Liver (tissue), 9 donors: ENCODE data around the gene NFE2L1. TPM values are rescaled to one million over a fixed set of nuclear protein-coding genes. Genes with fewer than 3 reads are reported as not detected.
"Not testable (repeated sequence)": the region's sequence is repeated elsewhere in the genome, so short reads cannot be mapped to it uniquely, and the experiment has no call there.

Experiments
- DNase-seq: peaks from one replicate; pipeline ENCODE4 v3.0.0-alpha.2; 2017; ENCODE audit warnings: low spot score
- H3K27ac ChIP-seq, 2 donors: one replicate each; pipeline ENCODE4 v1.7.0; 2013; ENCODE audit warnings: inconsistent platforms in 2 of 2, low read length in 2 of 2, control low read depth in 1 of 2, low read depth in 1 of 2, mild to moderate bottlenecking in 1 of 2
- H3K27me3 ChIP-seq, 4 donors: one replicate each; pipeline versions ENCODE4 v1.6.1 to v1.7.0; 2013; ENCODE audit warnings: low read length in 3 of 4, inconsistent platforms in 1 of 4, mild to moderate bottlenecking in 1 of 4, moderate library complexity in 1 of 4; ENCODE audit not compliant: control insufficient read depth in 4 of 4, insufficient read depth in 4 of 4
- H3K36me3 ChIP-seq, 4 donors: one replicate each; pipeline versions ENCODE4 v1.6.1 to v1.7.0; 2013; ENCODE audit warnings: low read length in 3 of 4, mild to moderate bottlenecking in 3 of 4, low read depth in 1 of 4, moderate library complexity in 1 of 4; ENCODE audit not compliant: control insufficient read depth in 4 of 4, insufficient read depth in 3 of 4
- H3K4me1 ChIP-seq, 4 donors: one replicate each; pipeline versions ENCODE4 v1.6.1 to v1.7.0; 2013; ENCODE audit warnings: low read length in 3 of 4, mild to moderate bottlenecking in 3 of 4, moderate library complexity in 1 of 4; ENCODE audit not compliant: control insufficient read depth in 4 of 4, insufficient read depth in 4 of 4
- H3K4me3 ChIP-seq, 3 donors: one replicate each; pipeline versions ENCODE4 v1.6.1 to v1.7.0; 2013; ENCODE audit warnings: low read length in 3 of 3, control low read depth in 1 of 3, low read depth in 1 of 3, mild to moderate bottlenecking in 1 of 3
- H3K9ac ChIP-seq, 2 donors: one replicate each; pipeline ENCODE4 v1.7.0; 2013; ENCODE audit warnings: low read length in 2 of 2, mild to moderate bottlenecking in 2 of 2, moderate library complexity in 2 of 2, control low read depth in 1 of 2, low read depth in 1 of 2
- H3K9me3 ChIP-seq, 4 donors: one replicate each; pipeline versions ENCODE4 v1.6.1 to v1.7.0; 2013; ENCODE audit warnings: low read length in 3 of 4; ENCODE audit not compliant: control insufficient read depth in 4 of 4
- EGR1 ChIP-seq, 2 donors: IDR thresholded peaks; 2 replicates each; pipeline ENCODE4 v1.6.1; 2016 to 2018; ENCODE audit warnings: antibody characterized with exemption in 2 of 2, low read depth in 2 of 2
- FOXA1 ChIP-seq: IDR thresholded peaks from 2 replicates; pipeline ENCODE4 v1.6.1; 2016; ENCODE audit warnings: antibody characterized with exemption
- FOXA2 ChIP-seq: IDR thresholded peaks from 2 replicates; pipeline ENCODE4 v1.6.1; 2016; ENCODE audit warnings: antibody characterized with exemption
- GABPA ChIP-seq, 2 donors: IDR thresholded peaks in 1 of 2; conservative IDR thresholded peaks in 1 of 2; 2 replicates each; pipeline ENCODE4 v1.6.1; 2016; ENCODE audit warnings: antibody characterized with exemption in 2 of 2, mild to moderate bottlenecking in 1 of 2, moderate library complexity in 1 of 2
- HNF4G ChIP-seq: IDR thresholded peaks from 2 replicates; pipeline ENCODE4 v1.6.1; 2016; ENCODE audit warnings: antibody characterized with exemption
- JUND ChIP-seq, 2 donors: IDR thresholded peaks; 2 replicates each; pipeline ENCODE4 v1.6.1; 2016; ENCODE audit warnings: antibody characterized with exemption in 2 of 2
- RAD21 ChIP-seq, 2 donors: IDR thresholded peaks; 2 replicates each; pipeline ENCODE4 v1.6.1; 2016; ENCODE audit warnings: antibody characterized with exemption in 2 of 2, mild to moderate bottlenecking in 2 of 2
- RXRA ChIP-seq, 2 donors: IDR thresholded peaks; 2 replicates each; pipeline ENCODE4 v1.6.1; 2017 to 2018; ENCODE audit warnings: antibody characterized with exemption in 2 of 2, mild to moderate bottlenecking in 1 of 2
- SP1 ChIP-seq: IDR thresholded peaks from 2 replicates; pipeline ENCODE4 v1.6.1; 2018; ENCODE audit warnings: antibody characterized with exemption, mild to moderate bottlenecking
- TAF1 ChIP-seq: conservative IDR thresholded peaks from 2 replicates; pipeline ENCODE4 v1.6.1; 2016; ENCODE audit warnings: antibody characterized with exemption, mild to moderate bottlenecking
- YY1 ChIP-seq: IDR thresholded peaks from 2 replicates; pipeline ENCODE4 v1.6.1; 2016; ENCODE audit warnings: antibody characterized with exemption, mild to moderate bottlenecking
- WGBS: extraction: QIAGEN DNeasy Blood & Tissue Kit; methylation state at CpG from one replicate; pipeline ENCODE4 v1.1.7; 2013; 5-methylcytosine and 5-hydroxymethylcytosine counted together
- polyA plus RNA-seq, 2 donors: library from polyadenylated mRNA; stranded (reverse) in 1 of 2; unstranded in 1 of 2; fragments of 200-250 nt in 1 of 2; fragments of >200 nt in 1 of 2; fragmentation: Nextera tagmentation in 1 of 2; extraction: Ambion mirVana in 1 of 2; gene quantifications; one replicate each; pipeline versions ENCODE4 v1.2.1 to v1.2.3, GENCODE V29; 2013 to 2015
- total RNA-seq, 2 donors: library from RNA; depleted of rRNA; stranded (reverse); fragments of >200 nt; gene quantifications; one replicate each; pipeline ENCODE4 v1.2.3, GENCODE V29; 2014
- TF ChIP-seq, protein P1 (sequence below): IDR thresholded peaks from 2 replicates; pipeline ENCODE4 v1.6.1; 2016; ENCODE audit warnings: antibody characterized with exemption, mild to moderate bottlenecking
- TF ChIP-seq, protein P2 (sequence below): fragments of 150-350 bp; IDR thresholded peaks from 2 replicates; pipeline ENCODE4 v1.5.1; 2017; ENCODE audit warnings: improper control_type of control experiment, low read depth, low read length; ENCODE audit not compliant: missing input control
- TF ChIP-seq, protein P3 (sequence below): IDR thresholded peaks from 2 replicates; pipeline ENCODE4 v1.6.1; 2016; ENCODE audit warnings: antibody characterized with exemption
- TF ChIP-seq, protein P4 (sequence below): IDR thresholded peaks from 2 replicates; pipeline ENCODE4 v1.6.1; 2016; ENCODE audit warnings: antibody characterized with exemption
- donor health status: healthy.
- donor health status: healthy.
- donor health status: healthy.
- donor health status: healthy.
- donor health status: healthy.

Gene NFE2L1
- total and polyA plus RNA-seq, 4 donors = 14.3 to 79.5 (median 57.6) TPM

DNA sequence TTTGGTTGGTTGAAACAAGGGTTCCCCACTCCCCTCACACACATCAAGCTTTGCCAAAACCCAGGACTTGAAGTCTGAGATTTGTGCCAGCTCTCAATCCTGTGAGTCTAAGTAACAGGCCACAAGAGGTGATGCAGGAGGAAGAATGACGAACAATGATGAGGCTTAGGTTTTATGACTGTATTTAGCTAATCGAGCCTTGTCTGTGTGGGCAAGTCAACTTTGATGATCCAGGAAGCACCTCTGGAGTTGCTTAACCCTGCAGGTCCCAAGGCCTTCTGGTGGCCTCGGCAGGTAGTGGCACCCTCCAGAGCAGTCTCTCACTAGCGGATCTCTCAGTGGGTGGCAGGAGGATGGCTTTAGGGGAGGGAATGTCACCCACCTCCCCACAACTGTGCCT lies 48.6 kb upstream of the NFE2L1 start:
- peaks cover 0 to 2% (median 0%) of the 10 kb centered on the region in 4 donors for H3K4me1 ChIP-seq
- no peak overlapping the region for H3K27ac ChIP-seq
- TF ChIP-seq TAF1 = no peak
- TF ChIP-seq, protein P1, sequence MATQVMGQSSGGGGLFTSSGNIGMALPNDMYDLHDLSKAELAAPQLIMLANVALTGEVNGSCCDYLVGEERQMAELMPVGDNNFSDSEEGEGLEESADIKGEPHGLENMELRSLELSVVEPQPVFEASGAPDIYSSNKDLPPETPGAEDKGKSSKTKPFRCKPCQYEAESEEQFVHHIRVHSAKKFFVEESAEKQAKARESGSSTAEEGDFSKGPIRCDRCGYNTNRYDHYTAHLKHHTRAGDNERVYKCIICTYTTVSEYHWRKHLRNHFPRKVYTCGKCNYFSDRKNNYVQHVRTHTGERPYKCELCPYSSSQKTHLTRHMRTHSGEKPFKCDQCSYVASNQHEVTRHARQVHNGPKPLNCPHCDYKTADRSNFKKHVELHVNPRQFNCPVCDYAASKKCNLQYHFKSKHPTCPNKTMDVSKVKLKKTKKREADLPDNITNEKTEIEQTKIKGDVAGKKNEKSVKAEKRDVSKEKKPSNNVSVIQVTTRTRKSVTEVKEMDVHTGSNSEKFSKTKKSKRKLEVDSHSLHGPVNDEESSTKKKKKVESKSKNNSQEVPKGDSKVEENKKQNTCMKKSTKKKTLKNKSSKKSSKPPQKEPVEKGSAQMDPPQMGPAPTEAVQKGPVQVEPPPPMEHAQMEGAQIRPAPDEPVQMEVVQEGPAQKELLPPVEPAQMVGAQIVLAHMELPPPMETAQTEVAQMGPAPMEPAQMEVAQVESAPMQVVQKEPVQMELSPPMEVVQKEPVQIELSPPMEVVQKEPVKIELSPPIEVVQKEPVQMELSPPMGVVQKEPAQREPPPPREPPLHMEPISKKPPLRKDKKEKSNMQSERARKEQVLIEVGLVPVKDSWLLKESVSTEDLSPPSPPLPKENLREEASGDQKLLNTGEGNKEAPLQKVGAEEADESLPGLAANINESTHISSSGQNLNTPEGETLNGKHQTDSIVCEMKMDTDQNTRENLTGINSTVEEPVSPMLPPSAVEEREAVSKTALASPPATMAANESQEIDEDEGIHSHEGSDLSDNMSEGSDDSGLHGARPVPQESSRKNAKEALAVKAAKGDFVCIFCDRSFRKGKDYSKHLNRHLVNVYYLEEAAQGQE = no peak
- no peak for TF ChIP-seq GABPA (IDR thresholded peaks at IDR 0.05 in 1 of 2, conservative IDR thresholded peaks at IDR 0.05 in 1 of 2)
- H3K36me3 ChIP-seq = no peaks in the 10 kb centered on the region
- DNase-seq = no peak
- H3K9ac ChIP-seq = no peak overlapping the region
- 47% methylated on average over 4 of the region's 4 CpGs for WGBS
- no peak overlapping the region for H3K4me3 ChIP-seq
- no peaks in the 10 kb centered on the region for H3K9me3 ChIP-seq
- H3K27me3 ChIP-seq = no peaks in the 10 kb centered on the region

DNA sequence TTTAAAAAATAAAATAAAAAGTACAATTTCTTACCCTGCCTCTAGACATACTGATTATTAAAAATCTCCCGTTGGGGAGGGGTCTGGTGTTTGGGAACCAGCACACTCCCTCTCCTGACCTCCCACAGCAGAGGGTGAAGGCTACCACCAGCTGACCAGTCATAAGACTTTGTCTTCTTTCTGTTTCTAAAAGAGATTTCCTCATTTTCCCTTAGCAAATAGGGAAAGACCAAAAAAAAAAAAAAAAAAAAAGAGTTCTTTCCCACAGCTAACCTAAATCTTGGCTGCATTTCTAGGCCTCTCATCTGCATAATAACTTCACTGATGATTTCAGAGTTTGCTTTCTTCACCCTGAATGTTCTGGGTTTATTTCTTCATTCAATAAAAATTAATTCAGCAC lies 47.0 kb upstream of the NFE2L1 start:
- no peaks in the 10 kb centered on the region for H3K27me3 ChIP-seq
- H3K36me3 ChIP-seq = no peaks in the 10 kb centered on the region
- H3K4me3 ChIP-seq = no peak overlapping the region
- no peak overlapping the region for H3K27ac ChIP-seq
- no peaks in the 10 kb centered on the region for H3K9me3 ChIP-seq
- WGBS = 72% methylated on average over 1 of the region's 1 CpG
- TF ChIP-seq YY1 = no peak
- no peak for TF ChIP-seq HNF4G
- no peak for TF ChIP-seq TAF1
- TF ChIP-seq, protein P2, sequence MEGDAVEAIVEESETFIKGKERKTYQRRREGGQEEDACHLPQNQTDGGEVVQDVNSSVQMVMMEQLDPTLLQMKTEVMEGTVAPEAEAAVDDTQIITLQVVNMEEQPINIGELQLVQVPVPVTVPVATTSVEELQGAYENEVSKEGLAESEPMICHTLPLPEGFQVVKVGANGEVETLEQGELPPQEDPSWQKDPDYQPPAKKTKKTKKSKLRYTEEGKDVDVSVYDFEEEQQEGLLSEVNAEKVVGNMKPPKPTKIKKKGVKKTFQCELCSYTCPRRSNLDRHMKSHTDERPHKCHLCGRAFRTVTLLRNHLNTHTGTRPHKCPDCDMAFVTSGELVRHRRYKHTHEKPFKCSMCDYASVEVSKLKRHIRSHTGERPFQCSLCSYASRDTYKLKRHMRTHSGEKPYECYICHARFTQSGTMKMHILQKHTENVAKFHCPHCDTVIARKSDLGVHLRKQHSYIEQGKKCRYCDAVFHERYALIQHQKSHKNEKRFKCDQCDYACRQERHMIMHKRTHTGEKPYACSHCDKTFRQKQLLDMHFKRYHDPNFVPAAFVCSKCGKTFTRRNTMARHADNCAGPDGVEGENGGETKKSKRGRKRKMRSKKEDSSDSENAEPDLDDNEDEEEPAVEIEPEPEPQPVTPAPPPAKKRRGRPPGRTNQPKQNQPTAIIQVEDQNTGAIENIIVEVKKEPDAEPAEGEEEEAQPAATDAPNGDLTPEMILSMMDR = no peak
- TF ChIP-seq RAD21 (IDR thresholded peaks at IDR 0.05) = no peak
- TF ChIP-seq RXRA (IDR thresholded peaks at IDR 0.05) = no peak
- TF ChIP-seq EGR1 (IDR thresholded peaks at IDR 0.05; ENCODE audit: low read depth in 2 of 2) = no peak
- TF ChIP-seq FOXA1 = no peak
- TF ChIP-seq, protein P1 = no peak
- no peak for TF ChIP-seq JUND (IDR thresholded peaks at IDR 0.05)
- TF ChIP-seq SP1 = no peak
- TF ChIP-seq, protein P3, sequence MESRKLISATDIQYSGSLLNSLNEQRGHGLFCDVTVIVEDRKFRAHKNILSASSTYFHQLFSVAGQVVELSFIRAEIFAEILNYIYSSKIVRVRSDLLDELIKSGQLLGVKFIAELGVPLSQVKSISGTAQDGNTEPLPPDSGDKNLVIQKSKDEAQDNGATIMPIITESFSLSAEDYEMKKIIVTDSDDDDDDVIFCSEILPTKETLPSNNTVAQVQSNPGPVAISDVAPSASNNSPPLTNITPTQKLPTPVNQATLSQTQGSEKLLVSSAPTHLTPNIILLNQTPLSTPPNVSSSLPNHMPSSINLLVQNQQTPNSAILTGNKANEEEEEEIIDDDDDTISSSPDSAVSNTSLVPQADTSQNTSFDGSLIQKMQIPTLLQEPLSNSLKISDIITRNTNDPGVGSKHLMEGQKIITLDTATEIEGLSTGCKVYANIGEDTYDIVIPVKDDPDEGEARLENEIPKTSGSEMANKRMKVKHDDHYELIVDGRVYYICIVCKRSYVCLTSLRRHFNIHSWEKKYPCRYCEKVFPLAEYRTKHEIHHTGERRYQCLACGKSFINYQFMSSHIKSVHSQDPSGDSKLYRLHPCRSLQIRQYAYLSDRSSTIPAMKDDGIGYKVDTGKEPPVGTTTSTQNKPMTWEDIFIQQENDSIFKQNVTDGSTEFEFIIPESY = no peak
- no peak for TF ChIP-seq FOXA2
- TF ChIP-seq, protein P4, sequence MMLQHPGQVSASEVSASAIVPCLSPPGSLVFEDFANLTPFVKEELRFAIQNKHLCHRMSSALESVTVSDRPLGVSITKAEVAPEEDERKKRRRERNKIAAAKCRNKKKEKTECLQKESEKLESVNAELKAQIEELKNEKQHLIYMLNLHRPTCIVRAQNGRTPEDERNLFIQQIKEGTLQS = no peak
- no peak overlapping the region for H3K9ac ChIP-seq
- no peak for DNase-seq
- peaks cover 0 to 2% (median 0%) of the 10 kb centered on the region in 4 donors for H3K4me1 ChIP-seq

DNA sequence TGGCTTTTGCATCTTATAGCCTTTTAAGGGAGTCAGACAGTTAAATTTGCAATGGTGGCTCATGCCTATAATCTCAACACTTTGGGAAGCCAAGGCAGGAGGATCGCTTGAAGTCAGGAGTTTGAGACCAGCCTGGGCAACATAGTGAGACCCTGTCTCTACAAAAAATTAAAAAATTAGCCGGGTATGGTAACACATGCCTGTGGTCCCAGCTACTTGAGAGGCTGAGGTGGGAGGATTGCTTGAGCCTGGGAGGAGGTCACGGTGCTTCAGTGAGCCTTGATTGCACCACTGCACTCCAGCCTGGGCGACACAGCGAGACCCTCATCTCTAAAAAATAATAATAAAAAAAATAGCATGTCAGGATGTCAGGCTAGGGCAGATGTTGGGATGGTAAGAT lies 46.5 kb upstream of the NFE2L1 start:
- not testable (repeated sequence) for H3K36me3 ChIP-seq, H3K9me3 ChIP-seq, H3K4me3 ChIP-seq, DNase-seq, H3K4me1 ChIP-seq, H3K27me3 ChIP-seq, H3K9ac ChIP-seq
- peak overlapping the region in 1 of 2 donors; percentile 31 for H3K27ac ChIP-seq
- 93% methylated on average over 5 of the region's 5 CpGs for WGBS
